HEK293 (cell line): ENCODE results near the gene PEPD.
"Not testable (repeated sequence)": the region's sequence is repeated elsewhere in the genome, so short reads cannot be mapped to it uniquely, and the experiment has no call there.

Experiments
- CTCF ChIP-seq: fragments of 450-650 bp; formaldehyde crosslinking; IDR thresholded peaks from 2 replicates; pipeline ENCODE4 v1.5.1; 2016; ENCODE audit warnings: missing biosample characterization, missing genetic modification characterization
- ELK4 ChIP-seq: IDR thresholded peaks from 2 replicates; pipeline ENCODE4 v1.6.1; 2011; ENCODE audit warnings: mild to moderate bottlenecking, low read depth, low read length, borderline replicate concordance
- PRDM1 ChIP-seq: fragments of 450-650 bp; formaldehyde crosslinking; IDR thresholded peaks from 2 replicates; pipeline ENCODE4; 2016; ENCODE audit warnings: missing biosample characterization, missing genetic modification characterization
- ZBTB17 ChIP-seq: fragments of 450-650 bp; formaldehyde crosslinking; IDR thresholded peaks from 2 replicates; pipeline ENCODE4 v1.5.1; 2016; ENCODE audit warnings: missing biosample characterization, missing genetic modification characterization
- ZNF121 ChIP-seq: fragments of 450-650 bp; formaldehyde crosslinking; IDR thresholded peaks from 2 replicates; pipeline ENCODE4 v1.5.1; 2016; ENCODE audit warnings: missing biosample characterization, missing genetic modification characterization
- ZNF398 ChIP-seq: fragments of 450-650 bp; formaldehyde crosslinking; IDR thresholded peaks from 2 replicates; pipeline ENCODE4 v1.5.1; 2017; ENCODE audit warnings: missing biosample characterization, missing genetic modification characterization
- ZNF449 ChIP-seq: fragments of 450-650 bp; formaldehyde crosslinking; IDR thresholded peaks from 2 replicates; pipeline ENCODE4 v1.5.1; 2017; ENCODE audit warnings: missing biosample characterization, mild to moderate bottlenecking, missing genetic modification characterization, moderate library complexity
- ZSCAN18 ChIP-seq: fragments of 450-650 bp; formaldehyde crosslinking; IDR thresholded peaks from 2 replicates; pipeline ENCODE4 v1.5.1; 2016; ENCODE audit warnings: missing biosample characterization, missing genetic modification characterization

- TF ChIP-seq ZNF398 (tag by site-specific recombination); ZNF449 (tag by site-specific recombination); ZBTB17; CTCF (tag by site-specific recombination); ELK4; PRDM1; ZNF121 (tag by site-specific recombination); ZSCAN18: not testable (repeated sequence)
Observed at GRCh38 chr19:33555726-33556125, 34.1 kb upstream of the PEPD start.
